ENCODE measurements around the gene GSTT4. TPM values are rescaled to one million over a fixed set of nuclear protein-coding genes. Genes with fewer than 3 reads are reported as not detected.

GSTT4 gene
- total RNA-seq, 1 experiment from 2014 or later = not detected

GRCh38 chr22:24035296-24035695, 30.0 kb upstream of the GSTT4 start:
- Histone ChIP-seq H3K4me1 (ENCODE audit: insufficient read depth, low read length) (no peaks in the 10 kb centered on the region), H3K27ac (ENCODE audit: insufficient read length, low read depth, low read length) (no peak overlapping the region), H3K27me3 (ENCODE audit: insufficient read depth, low read length) (no peaks in the 10 kb centered on the region), H3K79me1 (ENCODE audit: insufficient read depth, low read depth, low read length, poor library complexity, severe bottlenecking) (peaks cover 3% of the 10 kb centered on the region), H2AK5ac (ENCODE audit: insufficient read length, low read length) (no peak overlapping the region), H3K56ac (ENCODE audit: insufficient read length, low read depth, low read length) (no peak overlapping the region), H3K9ac (ENCODE audit: extremely low read depth, insufficient read length, low read length) (no peak overlapping the region), H3K23me2 (ENCODE audit: insufficient read length, low read depth, low read length, poor library complexity, severe bottlenecking) (no peaks in the 10 kb centered on the region), H3K9me3 (ENCODE audit: control insufficient read depth, low read depth, low read length) (no peaks in the 10 kb centered on the region), H3K4ac (ENCODE audit: low read depth, low read length) (no peak overlapping the region), H3K14ac (ENCODE audit: insufficient read depth, low read length) (no peak overlapping the region), H3K79me2 (ENCODE audit: insufficient read depth, low read length) (peaks cover 3% of the 10 kb centered on the region; the same call in 1 of the 2 replicates), H2BK20ac (ENCODE audit: low read depth, low read length, poor library complexity, severe bottlenecking) (no peak overlapping the region), H4K5ac (ENCODE audit: insufficient read length, low read depth, low read length) (no peak overlapping the region), H4K20me1 (ENCODE audit: control insufficient read depth, insufficient read depth, insufficient read length) (no peaks in the 10 kb centered on the region), H2BK12ac (ENCODE audit: insufficient read length, low read depth, low read length) (no peak overlapping the region), H3K4me2 (ENCODE audit: insufficient read depth, insufficient read length, low read length) (no peak overlapping the region), H2BK120ac (ENCODE audit: low read depth, low read length, poor library complexity, severe bottlenecking) (no peak overlapping the region), H2BK15ac (ENCODE audit: low read depth, low read length) (no peak overlapping the region), H2AFZ (ENCODE audit: low read length) (no peak overlapping the region), H3K23ac (ENCODE audit: insufficient read length, low read depth, low read length) (no peak overlapping the region), H4K8ac (replicated peaks; ENCODE audit: insufficient read length, low read depth, low read length) (no peak overlapping the region), H2BK5ac (ENCODE audit: insufficient read length, low read length) (no peak overlapping the region), H3T11ph (ENCODE audit: low read length) (no peak overlapping the region), H4K91ac (ENCODE audit: insufficient read length, low read depth, low read length) (no peak overlapping the region), H3K18ac (ENCODE audit: insufficient read length, low read depth, low read length) (no peak overlapping the region)
- no peak for TF ChIP-seq CTCF (conservative IDR thresholded peaks at IDR 0.05)
- no peaks in the 10 kb centered on the region for H3K27me3 Mint-ChIP-seq (ENCODE audit: low read depth)
- peaks cover 11 to 23% of the 10 kb centered on the region in 2 experiments for H3K4me1 Mint-ChIP-seq
- WGBS (ENCODE audit: extremely low coverage, insufficient read length, low lambda C conversion rate) = no CpG with 5 or more reads among the region's 5 CpGs
- DNase-seq = no peak
- peaks cover 12 to 44% (median 30%) of the 10 kb centered on the region in 3 experiments; a peak in 6 of 7 replicates for H3K36me3 Mint-ChIP-seq (ENCODE audit: insufficient read depth in 1 of 3, low read depth in 3 of 3)
- 0 out of 7 replicates have a peak overlapping the region, but pooled peaks of 1 of the 3 experiments have one; percentile 34 for H3K27ac Mint-ChIP-seq
- H3K9me3 Mint-ChIP-seq = no peaks in the 10 kb centered on the region
- no peak overlapping the region for H3K4me3 Mint-ChIP-seq
